GM12875 (cell line): ENCODE measurements around the gene RPIA.

Source experiments
- H3K4me3 ChIP-seq: one replicate; pipeline ENCODE4 v1.5.1; 2011; ENCODE audit warnings: low read depth, low read length, control low read depth
- CTCF ChIP-seq: IDR thresholded peaks from 2 replicates; pipeline ENCODE4 v1.5.1; 2011; ENCODE audit warnings: low read depth, mild to moderate bottlenecking, control low read depth, inconsistent platforms, low read length, moderate library complexity, borderline replicate concordance; ENCODE audit not compliant: insufficient read depth

The RPIA gene

GRCh38 chr2:88697370-88698026, 6.0 kb downstream of the RPIA start:
- no peak for TF ChIP-seq CTCF
- no peak overlapping the region for H3K4me3 ChIP-seq

GRCh38 chr2:88698027-88698413, 6.5 kb downstream of the RPIA start:
- no peak for TF ChIP-seq CTCF
- no peak overlapping the region for H3K4me3 ChIP-seq

GRCh38 chr2:88698498-88699233, 7.2 kb downstream of the RPIA start:
- no peak for TF ChIP-seq CTCF
- H3K4me3 ChIP-seq = no peak overlapping the region

- no peak overlapping the region for H3K4me3 ChIP-seq
- TF ChIP-seq CTCF = no peak
Observed at GRCh38 chr2:88707003-88707402, 15.5 kb downstream of the RPIA start.

- no peak overlapping the region for H3K4me3 ChIP-seq
- no peak for TF ChIP-seq CTCF
Observed at GRCh38 chr2:88709181-88709631, 17.7 kb downstream of the RPIA start.

GRCh38 chr2:88711289-88711688, 19.8 kb downstream of the RPIA start:
- TF ChIP-seq CTCF = no peak
- no peak overlapping the region for H3K4me3 ChIP-seq

- H3K4me3 ChIP-seq = no peak overlapping the region
- TF ChIP-seq CTCF = no peak
Observed at GRCh38 chr2:88711897-88712296, 20.4 kb downstream of the RPIA start.
